Muscle of leg (tissue), 11 donors: Measurements from ENCODE around the gene COL11A1. TPM values are rescaled to one million over a fixed set of nuclear protein-coding genes. Genes with fewer than 3 reads are reported as not detected.

Source experiments
- DNase-seq: peaks from one replicate; pipeline ENCODE4 v3.0.0; 2013
- H3K27ac ChIP-seq: one replicate; pipeline ENCODE4 v1.5.1; 2013; ENCODE audit warnings: mild to moderate bottlenecking, low read length, control low read depth
- H3K27me3 ChIP-seq: one replicate; pipeline ENCODE4 v1.6.1; 2013; ENCODE audit warnings: low read length; ENCODE audit not compliant: control insufficient read depth, insufficient read depth
- H3K36me3 ChIP-seq: one replicate; pipeline ENCODE4 v1.6.1; 2013; ENCODE audit warnings: low read length; ENCODE audit not compliant: control insufficient read depth, insufficient read depth
- H3K4me1 ChIP-seq: one replicate; pipeline ENCODE4 v1.6.1; 2013; ENCODE audit warnings: low read length; ENCODE audit not compliant: control insufficient read depth, insufficient read depth
- H3K4me3 ChIP-seq: one replicate; pipeline ENCODE4 v1.5.1; 2013; ENCODE audit warnings: low read length, control low read depth
- H3K9me3 ChIP-seq: replicated peaks from 2 replicates; pipeline ENCODE4 v1.6.1; 2013; ENCODE audit warnings: low read depth, low read length; ENCODE audit not compliant: control insufficient read depth
- WGBS: methylation state at CpG from one replicate; pipeline ENCODE4 v1.1.5; 2013; ENCODE audit warnings: missing lambda C conversion rate; ENCODE audit not compliant: insufficient coverage; 5-methylcytosine and 5-hydroxymethylcytosine counted together
- polyA plus RNA-seq, 8 donors: library from polyadenylated mRNA; unstranded; fragments of 120-200 nt; gene quantifications; one replicate each; pipeline versions ENCODE4 v1.2.1 to v1.2.3, GENCODE V29; 2013; ENCODE audit warnings: inconsistent platforms in 1 of 8, low replicate concordance in 1 of 8; ENCODE audit not compliant: insufficient read length in 8 of 8, insufficient read depth in 1 of 8
- total RNA-seq: library from RNA; stranded (reverse); fragments of 120-200 nt; gene quantifications from one replicate; pipeline ENCODE4 v1.2.4, GENCODE V29; 2013

Gene COL11A1
- total and polyA plus RNA-seq, 9 donors = 25.0 to 576 (median 122) TPM

DNA sequence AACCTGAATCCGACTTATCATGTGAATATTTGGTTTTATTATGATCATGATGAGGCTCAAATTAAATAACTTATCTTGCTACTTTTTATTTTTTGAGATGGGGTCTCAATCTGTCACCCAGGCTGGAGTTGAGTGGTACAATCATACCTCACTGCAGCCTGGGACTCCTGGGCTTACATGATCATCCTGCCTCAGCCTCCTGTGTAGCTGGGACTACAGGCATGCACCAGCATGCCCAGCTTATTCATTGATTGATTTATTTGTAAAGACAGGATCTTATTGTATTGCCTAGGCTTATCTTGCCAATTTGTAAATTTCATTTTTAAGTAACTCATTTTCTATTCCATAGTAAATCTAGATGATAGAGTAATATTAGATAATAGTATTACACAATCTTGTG is 84.3 kb downstream of the COL11A1 start:
- Histone ChIP-seq H3K27me3 (no peaks in the 10 kb centered on the region), H3K4me3 (no peak overlapping the region), H3K27ac (no peak overlapping the region), H3K4me1 (no peaks in the 10 kb centered on the region), H3K9me3 (no peaks in the 10 kb centered on the region), H3K36me3 (no peaks in the 10 kb centered on the region)
- no CpG with 5 or more reads among the region's 1 CpG for WGBS
- no peak for DNase-seq

- no CpG with 5 or more reads among the region's 3 CpGs for WGBS
- DNase-seq = peak; percentile 50
- Histone ChIP-seq H3K4me1 (no peaks in the 10 kb centered on the region), H3K27me3 (no peaks in the 10 kb centered on the region), H3K27ac (no peak overlapping the region), H3K4me3 (no peak overlapping the region), H3K36me3 (no peaks in the 10 kb centered on the region), H3K9me3 (no peaks in the 10 kb centered on the region)
Measured at GRCh38 chr1:103002005-103002404, 106.3 kb downstream of the COL11A1 start.

DNA sequence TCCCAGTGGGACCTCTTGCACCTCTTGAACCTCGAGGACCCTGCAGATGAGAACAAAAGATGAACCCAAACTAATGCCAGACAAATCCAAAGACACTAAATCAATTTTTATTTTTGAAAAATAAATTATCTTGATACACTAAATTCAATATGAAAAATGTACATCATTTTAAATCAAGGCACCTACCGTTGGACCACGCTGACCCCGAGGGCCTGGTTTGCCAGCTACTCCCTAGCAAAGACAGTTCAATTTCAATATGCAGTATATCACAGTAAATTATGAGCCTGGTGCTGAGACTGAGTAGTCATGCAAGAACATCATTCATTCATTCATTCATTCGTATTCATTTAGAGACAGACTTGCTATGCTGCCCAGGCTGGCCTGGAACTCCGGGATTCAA is 129.4 kb downstream of the COL11A1 start:
- Histone ChIP-seq H3K4me1 (no peaks in the 10 kb centered on the region), H3K27me3 (no peaks in the 10 kb centered on the region), H3K9me3 (no peaks in the 10 kb centered on the region), H3K36me3 (no peaks in the 10 kb centered on the region), H3K4me3 (no peak overlapping the region), H3K27ac (no peak overlapping the region)
- 78% methylated on average over 2 of the region's 6 CpGs for WGBS
- DNase-seq = no peak

DNA sequence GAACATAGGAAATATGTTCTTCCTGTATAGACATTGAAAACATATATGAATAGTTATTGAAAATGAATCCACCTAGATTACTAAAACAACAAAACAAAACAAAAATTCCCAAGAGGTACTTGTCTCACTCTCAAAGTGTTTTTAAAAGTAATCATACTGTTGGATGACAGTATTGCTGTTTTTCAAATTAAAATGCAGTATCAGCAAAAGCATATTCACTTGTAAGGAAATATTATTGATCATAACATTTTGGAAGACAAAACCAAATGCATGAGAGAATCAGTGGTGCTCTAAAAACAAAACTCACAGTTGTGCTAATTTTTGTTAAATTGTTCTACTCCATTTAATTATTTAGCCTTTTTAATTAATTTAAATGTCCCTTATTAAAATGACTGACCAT is 131.0 kb downstream of the COL11A1 start:
- H3K4me1 ChIP-seq = no peaks in the 10 kb centered on the region

GRCh38 chr1:102970496-102971078 is 137.7 kb downstream of the COL11A1 start:
- Histone ChIP-seq H3K9me3 (no peaks in the 10 kb centered on the region), H3K36me3 (no peaks in the 10 kb centered on the region), H3K27me3 (no peaks in the 10 kb centered on the region), H3K4me3 (no peak overlapping the region), H3K27ac (no peak overlapping the region), H3K4me1 (no peaks in the 10 kb centered on the region)
- DNase-seq = peak; percentile 55
- 67% methylated on average over 10 of the region's 17 CpGs for WGBS

More for the DNA sequence above, 131.0 kb downstream of the COL11A1 start:
- no peak for DNase-seq
- no peaks in the 10 kb centered on the region for H3K27me3 ChIP-seq
- no peak overlapping the region for H3K4me3 ChIP-seq
- H3K27ac ChIP-seq = no peak overlapping the region
- H3K36me3 ChIP-seq = no peaks in the 10 kb centered on the region
- no peaks in the 10 kb centered on the region for H3K9me3 ChIP-seq

- peak; percentile 19 for DNase-seq
- WGBS = no CpG with 5 or more reads among the region's 1 CpG
- H3K4me1 ChIP-seq = no peaks in the 10 kb centered on the region
- no peaks in the 10 kb centered on the region for H3K36me3 ChIP-seq
- H3K4me3 ChIP-seq = no peak overlapping the region
- H3K9me3 ChIP-seq = no peaks in the 10 kb centered on the region
- H3K27ac ChIP-seq = no peak overlapping the region
- H3K27me3 ChIP-seq = no peaks in the 10 kb centered on the region
Measured at GRCh38 chr1:102967786-102968185, 140.5 kb downstream of the COL11A1 start.

DNA sequence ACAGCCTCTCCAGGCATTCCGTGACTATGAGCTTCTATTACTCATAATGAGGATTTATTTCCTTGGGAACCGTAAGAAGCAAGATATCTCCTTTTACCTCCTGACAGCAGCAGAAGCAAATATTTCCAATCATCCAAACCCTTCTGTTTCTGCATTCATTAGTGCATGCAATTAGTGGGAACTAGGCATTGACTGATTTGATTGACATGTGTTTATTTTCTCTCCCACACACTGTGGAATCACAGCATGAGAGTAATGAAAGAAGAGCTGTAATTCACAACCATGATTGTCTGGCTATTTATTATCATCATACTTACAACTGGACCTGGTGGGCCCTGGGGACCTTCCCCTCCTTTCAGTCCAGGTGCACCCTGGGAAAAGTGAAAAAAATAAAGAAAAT is 146.8 kb downstream of the COL11A1 start:
- no peaks in the 10 kb centered on the region for H3K9me3 ChIP-seq
- no peaks in the 10 kb centered on the region for H3K4me1 ChIP-seq
- H3K27me3 ChIP-seq = no peaks in the 10 kb centered on the region
- no peaks in the 10 kb centered on the region for H3K36me3 ChIP-seq
- no peak overlapping the region for H3K27ac ChIP-seq
- DNase-seq = no peak
- H3K4me3 ChIP-seq = no peak overlapping the region
- no CpG with 5 or more reads among the region's 2 CpGs for WGBS

- no peaks in the 10 kb centered on the region for H3K4me1 ChIP-seq
- no peak overlapping the region for H3K4me3 ChIP-seq
- WGBS = 93% methylated on average over 10 of the region's 14 CpGs
- no peak for DNase-seq
- no peak overlapping the region for H3K27ac ChIP-seq
- no peaks in the 10 kb centered on the region for H3K27me3 ChIP-seq
- H3K9me3 ChIP-seq = no peaks in the 10 kb centered on the region
- H3K36me3 ChIP-seq = no peaks in the 10 kb centered on the region
Measured at GRCh38 chr1:102954576-102954975, 153.7 kb downstream of the COL11A1 start.

GRCh38 chr1:102952400-102952799 is 155.9 kb downstream of the COL11A1 start:
- H3K27ac ChIP-seq = no peak overlapping the region
- H3K27me3 ChIP-seq = no peaks in the 10 kb centered on the region
- H3K36me3 ChIP-seq = no peaks in the 10 kb centered on the region
- no peak for DNase-seq
- no peaks in the 10 kb centered on the region for H3K9me3 ChIP-seq
- no peak overlapping the region for H3K4me3 ChIP-seq
- H3K4me1 ChIP-seq = no peaks in the 10 kb centered on the region

DNA sequence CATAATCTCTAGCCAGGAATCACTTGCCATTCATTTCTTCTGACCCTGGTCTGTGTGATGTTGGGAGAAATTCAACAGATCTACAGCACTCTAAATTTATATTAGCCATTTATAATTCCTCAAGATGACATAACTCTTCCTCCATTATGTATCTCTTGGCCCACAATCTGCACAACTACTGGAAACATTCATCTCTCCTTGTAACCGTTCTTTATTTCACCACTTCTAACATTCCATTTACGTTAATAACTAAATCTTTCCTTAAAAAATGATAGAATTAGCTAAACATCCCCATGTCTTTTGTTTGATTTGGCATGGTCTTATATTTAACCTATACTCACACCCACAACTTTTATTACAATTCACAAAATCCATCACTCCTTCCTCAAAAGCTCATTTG is 166.0 kb downstream of the COL11A1 start:
- H3K4me1 ChIP-seq = no peaks in the 10 kb centered on the region
- no CpG with 5 or more reads among the region's 2 CpGs for WGBS
- H3K27ac ChIP-seq = no peak overlapping the region
- H3K36me3 ChIP-seq = no peaks in the 10 kb centered on the region
- H3K9me3 ChIP-seq = no peaks in the 10 kb centered on the region
- no peak overlapping the region for H3K4me3 ChIP-seq
- peak; percentile 26 for DNase-seq
- no peaks in the 10 kb centered on the region for H3K27me3 ChIP-seq

DNA sequence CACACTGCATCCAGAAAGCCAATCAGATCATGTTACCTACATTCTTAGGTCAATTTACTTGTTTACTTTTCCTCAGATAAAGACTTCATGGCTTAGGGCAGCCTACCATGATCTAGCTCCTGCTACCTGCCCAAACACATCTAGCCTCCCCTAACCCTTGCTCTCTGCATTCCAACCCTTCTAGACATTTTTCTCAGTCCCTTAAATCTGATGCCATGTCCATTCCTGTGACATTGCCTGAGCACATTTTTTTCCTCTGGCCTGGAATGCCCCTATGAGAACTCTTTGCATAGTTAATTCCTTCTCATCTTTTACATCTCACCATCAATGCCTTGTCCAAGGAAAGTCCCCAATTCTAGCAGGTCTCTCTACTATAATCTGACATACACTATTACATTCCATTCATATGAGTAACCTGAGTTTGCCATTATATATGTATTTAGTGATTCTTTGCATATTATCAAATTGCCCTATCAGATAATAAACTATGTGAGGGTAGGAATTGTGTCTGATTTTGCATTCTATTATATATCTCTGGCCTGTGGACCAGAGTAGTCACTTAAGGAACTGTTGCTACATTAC is 166.9 kb downstream of the COL11A1 start:
- Histone ChIP-seq H3K27me3 (no peaks in the 10 kb centered on the region), H3K4me3 (no peak overlapping the region), H3K27ac (no peak overlapping the region), H3K36me3 (no peaks in the 10 kb centered on the region), H3K4me1 (no peaks in the 10 kb centered on the region), H3K9me3 (no peaks in the 10 kb centered on the region)
- no peak for DNase-seq
